Esophagus squamous epithelium (tissue), 4 donors: ENCODE data around the gene PPL.

ENCODE experiments used
- POLR2A ChIP-seq, 4 donors: fragments of 450-650 bp; IDR thresholded peaks; one replicate each; pipeline ENCODE4 v1.6.1; 2017; ENCODE audit warnings: antibody characterized with exemption in 4 of 4, mild to moderate bottlenecking in 4 of 4, moderate library complexity in 3 of 4
- TF ChIP-seq, protein P1 (sequence below), 6 experiments: fragments of 450-650 bp in 4 of 6; fragments of 200-600 bp in 2 of 6; sonication (generic) in 2 of 6; IDR thresholded peaks; one replicate each; pipeline ENCODE4 v1.5.1; 2016 to 2019; ENCODE audit warnings: antibody characterized with exemption in 6 of 6, mild to moderate bottlenecking in 4 of 6, moderate library complexity in 4 of 6

DNA sequence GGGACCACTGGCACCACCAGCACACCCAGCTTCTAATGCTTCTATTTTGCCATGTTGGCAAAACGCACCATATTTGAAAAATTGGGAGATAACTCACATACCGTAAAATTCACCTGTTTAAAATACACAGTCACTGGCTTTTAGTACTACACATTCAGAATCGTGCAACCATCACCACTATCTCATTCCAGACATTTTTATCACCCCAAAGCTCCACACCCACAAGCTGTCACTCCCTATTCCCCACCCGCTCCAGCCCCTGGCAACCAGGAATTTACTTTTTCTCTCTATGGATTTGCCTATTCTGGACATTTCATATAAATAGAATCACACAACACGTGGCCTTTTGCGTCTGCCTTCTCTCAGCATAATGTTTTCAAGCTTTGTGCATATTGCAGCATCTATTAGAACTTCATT lies 25.0 kb downstream of the PPL start:
- TF ChIP-seq, protein P1, sequence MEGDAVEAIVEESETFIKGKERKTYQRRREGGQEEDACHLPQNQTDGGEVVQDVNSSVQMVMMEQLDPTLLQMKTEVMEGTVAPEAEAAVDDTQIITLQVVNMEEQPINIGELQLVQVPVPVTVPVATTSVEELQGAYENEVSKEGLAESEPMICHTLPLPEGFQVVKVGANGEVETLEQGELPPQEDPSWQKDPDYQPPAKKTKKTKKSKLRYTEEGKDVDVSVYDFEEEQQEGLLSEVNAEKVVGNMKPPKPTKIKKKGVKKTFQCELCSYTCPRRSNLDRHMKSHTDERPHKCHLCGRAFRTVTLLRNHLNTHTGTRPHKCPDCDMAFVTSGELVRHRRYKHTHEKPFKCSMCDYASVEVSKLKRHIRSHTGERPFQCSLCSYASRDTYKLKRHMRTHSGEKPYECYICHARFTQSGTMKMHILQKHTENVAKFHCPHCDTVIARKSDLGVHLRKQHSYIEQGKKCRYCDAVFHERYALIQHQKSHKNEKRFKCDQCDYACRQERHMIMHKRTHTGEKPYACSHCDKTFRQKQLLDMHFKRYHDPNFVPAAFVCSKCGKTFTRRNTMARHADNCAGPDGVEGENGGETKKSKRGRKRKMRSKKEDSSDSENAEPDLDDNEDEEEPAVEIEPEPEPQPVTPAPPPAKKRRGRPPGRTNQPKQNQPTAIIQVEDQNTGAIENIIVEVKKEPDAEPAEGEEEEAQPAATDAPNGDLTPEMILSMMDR (IDR thresholded peaks at IDR 0.05): no peak
- TF ChIP-seq POLR2A (IDR thresholded peaks at IDR 0.05): no peak
